Measurements from ENCODE around the gene OPRM1.
A peak's percentile ranks its signal among the peaks of the same experiment; 100 is the strongest.

OPRM1 gene

DNA sequence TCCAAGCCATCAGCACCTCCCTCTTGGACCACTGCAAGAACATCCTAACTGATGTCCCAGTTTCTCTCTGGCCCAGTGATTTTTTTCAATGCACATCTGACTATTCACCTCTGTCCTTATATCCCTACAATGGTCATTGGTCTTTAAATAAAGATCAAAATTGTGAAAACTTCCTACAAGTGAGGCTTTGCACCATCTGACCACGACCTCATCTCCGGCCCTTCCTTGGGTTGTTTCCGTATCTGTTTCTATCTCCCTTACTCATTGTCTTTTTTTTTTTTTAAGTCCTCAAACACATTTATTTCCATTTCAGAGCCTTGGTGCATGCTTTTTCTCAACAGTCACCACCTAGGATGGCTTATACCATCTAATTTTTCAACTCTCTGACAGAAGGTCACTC lies 229.4 kb downstream of the OPRM1 start:
- H3F3A ChIP-seq (ENCODE audit: control insufficient read depth, insufficient read depth) = no peaks in the 10 kb centered on the region
- no peaks in the 10 kb centered on the region for H3K36me3 ChIP-seq (ENCODE audit: control insufficient read depth, low read length)
- no peaks in the 10 kb centered on the region for H3K4me1 ChIP-seq (ENCODE audit: control insufficient read depth, low read length)
- no peaks in the 10 kb centered on the region for H4K20me1 ChIP-seq (ENCODE audit: control insufficient read depth, insufficient read depth, low read depth, low read length)
- H3K9me2 ChIP-seq (replicated peaks; ENCODE audit: control insufficient read depth, low read length) = no peaks in the 10 kb centered on the region
- H3K27ac ChIP-seq (ENCODE audit: low read depth, low read length) = no peak overlapping the region
- no peak overlapping the region for H3K4me2 ChIP-seq (ENCODE audit: low read length)
- H3K4me3 ChIP-seq (ENCODE audit: low read length) = no peak overlapping the region
- no peaks in the 10 kb centered on the region for H3K27me3 ChIP-seq (ENCODE audit: control insufficient read depth, low read length)
- no peaks in the 10 kb centered on the region for H3K9me3 ChIP-seq (ENCODE audit: control insufficient read depth, insufficient read depth, low read length)
- no peak for TF ChIP-seq EZH2phosphoT487 (IDR thresholded peaks at IDR 0.05; ENCODE audit: borderline replicate concordance, low read length)
- TF ChIP-seq, protein P1, sequence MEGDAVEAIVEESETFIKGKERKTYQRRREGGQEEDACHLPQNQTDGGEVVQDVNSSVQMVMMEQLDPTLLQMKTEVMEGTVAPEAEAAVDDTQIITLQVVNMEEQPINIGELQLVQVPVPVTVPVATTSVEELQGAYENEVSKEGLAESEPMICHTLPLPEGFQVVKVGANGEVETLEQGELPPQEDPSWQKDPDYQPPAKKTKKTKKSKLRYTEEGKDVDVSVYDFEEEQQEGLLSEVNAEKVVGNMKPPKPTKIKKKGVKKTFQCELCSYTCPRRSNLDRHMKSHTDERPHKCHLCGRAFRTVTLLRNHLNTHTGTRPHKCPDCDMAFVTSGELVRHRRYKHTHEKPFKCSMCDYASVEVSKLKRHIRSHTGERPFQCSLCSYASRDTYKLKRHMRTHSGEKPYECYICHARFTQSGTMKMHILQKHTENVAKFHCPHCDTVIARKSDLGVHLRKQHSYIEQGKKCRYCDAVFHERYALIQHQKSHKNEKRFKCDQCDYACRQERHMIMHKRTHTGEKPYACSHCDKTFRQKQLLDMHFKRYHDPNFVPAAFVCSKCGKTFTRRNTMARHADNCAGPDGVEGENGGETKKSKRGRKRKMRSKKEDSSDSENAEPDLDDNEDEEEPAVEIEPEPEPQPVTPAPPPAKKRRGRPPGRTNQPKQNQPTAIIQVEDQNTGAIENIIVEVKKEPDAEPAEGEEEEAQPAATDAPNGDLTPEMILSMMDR (IDR thresholded peaks at IDR 0.05; ENCODE audit: low read depth, low read length, poor library complexity, severe bottlenecking) = no peak
- no peaks in the 10 kb centered on the region for H3K79me2 ChIP-seq (ENCODE audit: control insufficient read depth, low read length)

DNA sequence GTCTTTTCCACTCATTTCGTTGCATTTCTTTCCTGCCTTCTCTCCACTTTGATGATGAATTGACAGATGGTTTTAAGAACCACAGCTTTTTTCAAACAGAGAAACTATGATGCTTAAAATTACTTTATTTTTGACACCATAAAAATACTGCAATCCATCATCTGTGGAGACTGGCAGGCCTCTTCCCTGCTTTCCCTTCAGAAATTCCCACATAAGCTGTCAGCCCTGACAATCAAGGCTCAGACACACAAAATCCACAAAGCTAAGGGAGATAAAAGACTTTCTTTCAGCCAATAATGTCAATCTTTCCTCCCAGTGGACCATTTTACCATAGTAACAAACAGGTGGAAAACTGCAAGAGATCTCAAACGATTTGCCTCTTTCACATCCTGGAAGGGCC lies 235.1 kb downstream of the OPRM1 start:
- Histone ChIP-seq H3K4me2 (ENCODE audit: low read length) (no peak overlapping the region), H3K27ac (ENCODE audit: low read depth, low read length) (no peak overlapping the region)

DNA sequence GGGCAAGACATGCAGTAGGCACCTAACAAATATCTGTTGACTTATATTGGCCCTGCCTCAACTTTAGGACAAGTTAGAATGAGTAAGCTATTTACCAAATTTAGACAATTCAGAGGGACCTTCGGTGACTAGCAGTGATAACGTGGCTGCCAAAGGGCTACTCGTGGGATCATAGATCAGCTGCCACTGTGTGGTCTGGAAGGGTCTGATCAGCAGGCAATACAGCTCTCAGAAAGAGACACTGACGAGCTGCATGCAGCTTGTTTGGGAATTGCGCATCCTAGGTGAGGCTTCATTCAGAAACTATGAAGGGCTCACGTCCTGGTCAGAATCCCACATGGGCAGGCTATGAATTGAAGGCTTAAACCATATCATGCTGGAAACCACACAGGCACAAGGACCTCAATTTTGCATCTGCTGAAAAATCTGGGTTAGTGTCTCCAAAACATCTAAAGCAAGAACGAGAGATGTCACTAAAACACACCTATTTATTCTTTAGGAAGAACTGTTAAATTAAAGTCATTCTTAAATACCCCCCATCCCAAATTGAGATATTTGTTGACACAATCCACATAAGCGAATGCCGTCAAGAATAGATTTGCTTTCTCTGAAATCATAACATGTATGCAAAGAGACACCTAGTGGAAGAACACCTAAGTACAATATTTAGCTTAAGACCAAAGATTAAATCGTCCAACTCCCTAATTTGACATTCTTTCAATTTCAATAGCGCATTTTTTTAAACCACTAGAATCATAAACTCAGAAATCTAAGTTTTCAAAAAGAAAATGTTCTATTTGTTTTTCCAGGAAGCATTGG lies 238.0 kb downstream of the OPRM1 start:
- no peaks in the 10 kb centered on the region for H4K20me1 ChIP-seq (ENCODE audit: control insufficient read depth, insufficient read depth, low read depth, low read length)
- H3K4me2 ChIP-seq (ENCODE audit: low read length) = no peak overlapping the region
- no peak overlapping the region for H3K27ac ChIP-seq (ENCODE audit: low read depth, low read length)
- H3K4me3 ChIP-seq (ENCODE audit: low read length) = no peak overlapping the region
- H3K9me3 ChIP-seq (ENCODE audit: control insufficient read depth, insufficient read depth, low read length) = no peaks in the 10 kb centered on the region
- H3K9me2 ChIP-seq (replicated peaks; ENCODE audit: control insufficient read depth, low read length) = no peaks in the 10 kb centered on the region
- no peaks in the 10 kb centered on the region for H3K79me2 ChIP-seq (ENCODE audit: control insufficient read depth, low read length)
- no peaks in the 10 kb centered on the region for H3K36me3 ChIP-seq (ENCODE audit: control insufficient read depth, low read length)
- H3F3A ChIP-seq (ENCODE audit: control insufficient read depth, insufficient read depth) = no peaks in the 10 kb centered on the region
- no peaks in the 10 kb centered on the region for H3K27me3 ChIP-seq (ENCODE audit: control insufficient read depth, low read length)
- no peak for TF ChIP-seq EZH2phosphoT487 (IDR thresholded peaks at IDR 0.05; ENCODE audit: borderline replicate concordance, low read length)
- TF ChIP-seq, protein P1 (IDR thresholded peaks at IDR 0.05; ENCODE audit: low read depth, low read length, poor library complexity, severe bottlenecking) = peak; percentile 54
- H3K4me1 ChIP-seq (ENCODE audit: control insufficient read depth, low read length) = no peaks in the 10 kb centered on the region

More for the DNA sequence above, 235.1 kb downstream of the OPRM1 start:
- Histone ChIP-seq H3K9me3 (ENCODE audit: control insufficient read depth, insufficient read depth, low read length) (no peaks in the 10 kb centered on the region), H3K4me1 (ENCODE audit: control insufficient read depth, low read length) (no peaks in the 10 kb centered on the region), H3K9me2 (replicated peaks; ENCODE audit: control insufficient read depth, low read length) (no peaks in the 10 kb centered on the region), H4K20me1 (ENCODE audit: control insufficient read depth, insufficient read depth, low read depth, low read length) (no peaks in the 10 kb centered on the region), H3K4me3 (ENCODE audit: low read length) (no peak overlapping the region), H3K27me3 (ENCODE audit: control insufficient read depth, low read length) (no peaks in the 10 kb centered on the region), H3K36me3 (ENCODE audit: control insufficient read depth, low read length) (no peaks in the 10 kb centered on the region), H3F3A (ENCODE audit: control insufficient read depth, insufficient read depth) (no peaks in the 10 kb centered on the region), H3K79me2 (ENCODE audit: control insufficient read depth, low read length) (no peaks in the 10 kb centered on the region)
- TF ChIP-seq, protein P1 (IDR thresholded peaks at IDR 0.05; ENCODE audit: low read depth, low read length, poor library complexity, severe bottlenecking) = no peak
- no peak for TF ChIP-seq EZH2phosphoT487 (IDR thresholded peaks at IDR 0.05; ENCODE audit: borderline replicate concordance, low read length)
